ENCODE results near the gene FBXO44.
A peak's percentile ranks its signal among the peaks of the same experiment; 100 is the strongest.

FBXO44 gene

DNA sequence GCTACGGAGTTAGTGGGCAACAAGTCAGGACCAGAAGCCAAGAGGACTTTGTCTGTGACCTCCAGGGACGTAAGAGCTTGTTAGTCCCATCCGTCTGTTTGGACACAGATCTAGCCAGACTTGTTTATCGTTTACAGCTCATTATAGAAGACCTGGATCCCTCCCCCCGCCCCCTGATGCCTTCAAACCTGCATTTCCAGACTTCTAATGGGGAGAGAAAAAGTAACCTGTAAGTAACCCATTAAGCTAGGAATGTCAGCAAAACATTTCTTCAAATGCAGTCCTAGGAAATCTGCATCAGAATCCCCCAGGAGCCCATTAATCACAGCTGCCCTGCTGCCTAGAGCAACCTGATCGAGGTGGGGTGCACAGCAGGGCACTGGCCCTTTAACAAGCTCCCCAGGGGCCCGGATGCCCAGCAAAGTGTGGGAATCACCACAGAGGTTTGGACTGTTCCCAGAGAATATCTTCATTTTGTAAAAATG lies 27.7 kb downstream of the FBXO44 start:
- TF ChIP-seq Cebpa-rat (IDR thresholded peaks at IDR 0.05): no peak
- H3K4me1 ChIP-seq: peaks cover 28 to 91% (median 88%) of the 10 kb centered on the region in 10 experiments
- H3K4me3 ChIP-seq: peak overlapping the region in 7 of 10 experiments; percentile 81 to 98 (median 88); a peak in 12 of 20 replicates
- H3K4me2 ChIP-seq: peak overlapping the region; percentile 81 to 99 (median 93)
- peak overlapping the region in 9 of 11 experiments; percentile 81 to 94 (median 91); a peak in 17 of 22 replicates for H3K27ac ChIP-seq
- H3K27me3 ChIP-seq: no peaks in the 10 kb centered on the region
- peaks cover 0 to 28% (median 18%) of the 10 kb centered on the region in 11 experiments; a peak in 19 of 22 replicates for H3K36me3 ChIP-seq
- H4K20me1 ChIP-seq: peaks cover 0 to 50% (median 32%) of the 10 kb centered on the region in 11 experiments; a peak in 17 of 22 replicates
- H3K9ac ChIP-seq: peak overlapping the region; percentile 84 to 99 (median 89); a peak in 20 of 22 replicates
- no peaks in the 10 kb centered on the region for H3K9me3 ChIP-seq (replicated peaks in 1 of 11)

DNA sequence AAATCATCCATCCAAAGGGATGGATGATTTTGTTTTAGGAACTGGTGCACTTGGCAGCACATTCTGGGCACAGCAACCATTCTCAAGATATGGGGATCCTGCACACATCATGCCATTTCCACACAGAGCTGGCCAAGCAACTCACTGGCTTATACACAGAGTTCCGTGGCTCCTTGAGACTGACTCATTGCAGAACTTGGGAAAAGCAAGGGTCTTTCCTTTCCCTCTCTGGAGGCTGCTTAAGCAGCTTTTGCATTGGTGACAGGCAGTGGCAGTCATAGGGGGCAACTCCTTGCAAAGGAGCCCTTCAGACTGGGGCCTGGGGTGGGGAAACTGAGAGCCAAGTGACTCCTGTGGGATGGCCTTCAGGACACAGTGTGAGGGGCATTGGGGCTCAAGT lies 28.1 kb downstream of the FBXO44 start:
- Histone ChIP-seq H3K27me3 (no peaks in the 10 kb centered on the region), H3K9ac (peak overlapping the region in 9 of 11 experiments; percentile 1 to 99 (median 90); a peak in 15 of 22 replicates), H3K4me2 (peak overlapping the region; percentile 81 to 99 (median 93); a peak in 21 of 22 replicates), H3K36me3 (peaks cover 0 to 23% (median 14%) of the 10 kb centered on the region in 11 experiments; a peak in 12 of 22 replicates), H4K20me1 (peaks cover 0 to 46% (median 27%) of the 10 kb centered on the region in 11 experiments; a peak in 14 of 22 replicates), H3K4me3 (peak overlapping the region in 3 of 10 experiments; percentile 81 to 97 (median 84); a peak in 4 of 20 replicates), H3K27ac (peak overlapping the region in 6 of 11 experiments; percentile 81 to 94 (median 90); a peak in 14 of 22 replicates), H3K9me3 (replicated peaks in 1 of 11) (no peaks in the 10 kb centered on the region), H3K4me1 (peaks cover 28 to 91% (median 88%) of the 10 kb centered on the region in 10 experiments)
- no peak for TF ChIP-seq Cebpa-rat (IDR thresholded peaks at IDR 0.05)

DNA sequence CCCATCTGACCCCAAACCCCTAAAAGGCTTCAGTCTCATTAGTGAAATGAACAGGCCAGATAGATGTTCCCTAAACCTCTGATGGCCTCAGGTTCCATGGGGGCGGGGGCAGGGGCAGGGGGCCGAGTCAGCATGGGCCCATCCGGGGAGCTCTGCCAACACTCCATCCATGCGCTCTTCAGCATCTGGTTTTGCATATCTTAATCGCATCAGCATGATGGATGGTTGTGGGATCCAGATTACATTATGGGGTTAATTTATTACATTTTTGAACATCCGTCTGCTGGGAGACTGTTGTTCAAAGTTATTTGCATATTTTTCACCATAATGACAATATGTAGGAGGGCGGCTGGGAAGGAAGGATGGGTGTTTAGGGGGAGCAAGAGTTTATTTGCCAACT lies 29.4 kb downstream of the FBXO44 start:
- Histone ChIP-seq H3K27me3 (no peaks in the 10 kb centered on the region), H3K4me2 (peak overlapping the region; percentile 41 to 99 (median 93); a peak in 21 of 22 replicates), H3K4me3 (peak overlapping the region in 3 of 10 experiments; percentile 16 to 26 (median 25); a peak in 2 of 20 replicates), H3K9me3 (replicated peaks in 1 of 11) (no peaks in the 10 kb centered on the region), H4K20me1 (peaks cover 0 to 40% (median 18%) of the 10 kb centered on the region in 11 experiments; a peak in 11 of 22 replicates), H3K36me3 (peaks cover 0 to 13% (median 6%) of the 10 kb centered on the region in 11 experiments; a peak in 7 of 22 replicates), H3K4me1 (peaks cover 28 to 91% (median 88%) of the 10 kb centered on the region in 10 experiments), H3K27ac (peak overlapping the region in 7 of 11 experiments; percentile 0 to 93 (median 51); a peak in 9 of 22 replicates), H3K9ac (peak overlapping the region in 6 of 11 experiments; percentile 5 to 73 (median 64); a peak in 9 of 22 replicates)
- no peak for TF ChIP-seq Cebpa-rat (IDR thresholded peaks at IDR 0.05)

DNA sequence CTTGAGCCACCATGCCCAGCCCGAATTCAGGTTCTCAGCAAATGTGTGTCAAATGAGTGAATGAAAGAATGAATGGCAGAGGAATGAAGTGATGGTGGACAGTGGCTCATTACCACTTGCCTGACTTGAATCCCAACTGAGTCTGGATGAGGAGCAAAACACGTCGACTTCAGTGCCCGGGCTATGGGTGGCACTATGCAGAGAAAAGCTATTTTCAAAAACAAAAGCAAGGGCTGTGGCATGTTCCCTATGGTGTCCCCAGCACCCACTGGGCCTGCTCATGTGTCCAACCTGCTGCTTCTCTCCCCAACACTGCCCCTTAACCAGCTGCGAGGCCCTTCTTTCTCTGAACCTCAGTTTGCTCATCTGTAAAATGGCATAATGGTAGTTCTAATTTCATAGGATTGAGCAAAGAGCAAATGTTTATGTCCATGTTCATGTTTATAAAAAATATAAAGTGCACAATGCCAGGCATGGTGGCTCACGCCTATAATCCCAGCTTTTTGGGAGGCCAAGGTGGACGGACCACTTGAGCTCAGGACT lies 30.6 kb downstream of the FBXO44 start:
- H3K9me3 ChIP-seq (replicated peaks in 1 of 11): no peaks in the 10 kb centered on the region
- peaks cover 0 to 13% (median 0%) of the 10 kb centered on the region in 11 experiments; a peak in 5 of 22 replicates for H3K36me3 ChIP-seq
- H4K20me1 ChIP-seq: peaks cover 0 to 32% (median 10%) of the 10 kb centered on the region in 11 experiments; a peak in 11 of 22 replicates
- TF ChIP-seq Cebpa-rat (IDR thresholded peaks at IDR 0.05): no peak
- peak overlapping the region in 6 of 11 experiments; percentile 14 to 73 (median 64); a peak in 9 of 22 replicates for H3K9ac ChIP-seq
- peak overlapping the region in 9 of 11 experiments; percentile 62 to 98 (median 90); a peak in 18 of 22 replicates for H3K4me2 ChIP-seq
- H3K4me3 ChIP-seq: peak overlapping the region in 3 of 10 experiments; percentile 16 to 26 (median 25); a peak in 1 of 20 replicates
- peak overlapping the region in 6 of 11 experiments; percentile 7 to 69 (median 50); a peak in 7 of 22 replicates for H3K27ac ChIP-seq
- peaks cover 28 to 90% (median 89%) of the 10 kb centered on the region in 10 experiments for H3K4me1 ChIP-seq
- H3K27me3 ChIP-seq: no peaks in the 10 kb centered on the region

DNA sequence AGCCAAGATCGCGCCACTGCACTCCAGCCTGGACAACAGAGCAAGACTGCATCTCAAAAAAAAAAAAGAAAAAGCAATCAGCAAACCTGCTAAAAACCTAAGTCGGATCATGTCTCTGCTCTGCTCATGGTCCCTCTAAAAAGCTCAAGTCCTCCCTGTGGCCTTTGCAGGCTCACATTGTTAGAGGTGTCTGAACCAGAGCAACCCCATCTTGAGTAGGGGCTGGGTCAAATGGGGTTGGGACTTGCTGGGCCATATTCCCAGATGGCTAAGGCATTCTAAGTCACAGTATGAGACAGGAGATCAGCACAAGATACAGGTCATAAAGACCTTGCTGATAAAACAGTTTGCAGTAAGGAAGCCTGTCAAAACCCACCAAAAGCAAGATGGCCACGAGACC lies 33.8 kb downstream of the FBXO44 start:
- peak overlapping the region in 5 of 11 experiments; percentile 45 to 100 (median 100); a peak in 8 of 22 replicates for H3K9ac ChIP-seq
- no peak for TF ChIP-seq Cebpa-rat (IDR thresholded peaks at IDR 0.05)
- H3K9me3 ChIP-seq (replicated peaks in 1 of 11): no peaks in the 10 kb centered on the region
- peaks cover 0 to 21% (median 0%) of the 10 kb centered on the region in 11 experiments; a peak in 6 of 22 replicates for H3K27me3 ChIP-seq
- H3K36me3 ChIP-seq: peaks cover 0 to 13% (median 0%) of the 10 kb centered on the region in 11 experiments; a peak in 6 of 22 replicates
- H3K4me2 ChIP-seq: peak overlapping the region in 10 of 11 experiments; percentile 84 to 99 (median 92); a peak in 18 of 22 replicates
- H3K27ac ChIP-seq: peak overlapping the region in 7 of 11 experiments; percentile 1 to 100 (median 100); a peak in 12 of 22 replicates
- no peak overlapping the region for H3K4me3 ChIP-seq
- H4K20me1 ChIP-seq: peaks cover 0 to 42% (median 16%) of the 10 kb centered on the region in 11 experiments; a peak in 18 of 22 replicates
- H3K4me1 ChIP-seq: peaks cover 45 to 89% (median 79%) of the 10 kb centered on the region in 10 experiments

DNA sequence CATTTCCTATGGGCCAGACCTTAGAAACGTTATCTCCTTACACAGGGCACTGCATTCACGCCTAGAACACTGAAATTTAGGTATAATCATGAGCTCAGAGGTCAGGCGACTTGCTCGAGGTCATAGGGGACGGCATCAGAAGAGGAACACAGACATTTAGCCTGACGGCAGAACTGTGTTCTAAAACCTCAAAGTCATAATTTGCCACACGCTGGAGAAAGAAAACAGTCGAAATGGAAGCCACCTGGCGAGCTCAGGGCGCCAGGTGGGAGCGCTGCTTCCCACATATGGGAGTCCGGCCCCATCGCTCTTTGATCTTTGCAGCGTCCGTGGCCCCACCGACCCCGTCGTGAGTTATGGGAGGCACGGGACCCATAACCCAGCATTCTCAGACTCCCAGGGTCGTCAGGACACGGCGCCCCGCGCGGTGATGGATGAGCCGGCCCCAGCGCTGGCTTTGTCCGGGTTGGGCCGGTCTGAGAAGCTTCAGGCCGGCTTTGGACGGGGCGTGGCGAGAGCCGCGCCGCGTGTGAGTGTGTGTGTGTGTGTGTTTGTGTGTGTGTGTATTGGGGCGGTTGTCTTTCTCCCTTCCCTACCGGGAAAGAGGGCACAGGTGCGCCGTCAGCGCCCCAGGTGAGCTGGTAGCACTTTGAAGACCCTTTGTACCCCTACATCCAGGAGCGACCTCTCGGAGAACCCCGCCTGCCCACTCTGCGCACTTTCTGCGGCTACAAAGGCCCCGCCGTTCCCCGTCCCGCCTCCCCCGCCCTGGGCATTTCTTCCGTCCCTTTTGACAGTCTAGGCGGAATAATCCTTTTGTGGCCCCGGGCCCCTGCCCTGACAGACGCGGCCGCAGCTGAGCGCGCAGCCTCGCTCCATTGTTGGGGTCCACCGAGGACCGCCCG lies 36.0 kb downstream of the FBXO44 start:
- Histone ChIP-seq H3K9ac (peak overlapping the region; percentile 79 to 100 (median 99)), H4K20me1 (peaks cover 0 to 49% (median 29%) of the 10 kb centered on the region in 11 experiments; a peak in 18 of 22 replicates), H3K27me3 (peaks cover 0 to 21% (median 0%) of the 10 kb centered on the region in 11 experiments; a peak in 6 of 22 replicates), H3K36me3 (peaks cover 0 to 34% (median 15%) of the 10 kb centered on the region in 11 experiments; a peak in 12 of 22 replicates), H3K9me3 (replicated peaks in 1 of 11) (no peaks in the 10 kb centered on the region), H3K4me1 (peaks cover 44 to 89% (median 77%) of the 10 kb centered on the region in 10 experiments), H3K27ac (peak overlapping the region; percentile 27 to 100 (median 99); a peak in 21 of 22 replicates), H3K4me2 (peak overlapping the region; percentile 84 to 99 (median 92)), H3K4me3 (peak overlapping the region; percentile 66 to 99 (median 90))
- TF ChIP-seq Cebpa-rat (IDR thresholded peaks at IDR 0.05): no peak

DNA sequence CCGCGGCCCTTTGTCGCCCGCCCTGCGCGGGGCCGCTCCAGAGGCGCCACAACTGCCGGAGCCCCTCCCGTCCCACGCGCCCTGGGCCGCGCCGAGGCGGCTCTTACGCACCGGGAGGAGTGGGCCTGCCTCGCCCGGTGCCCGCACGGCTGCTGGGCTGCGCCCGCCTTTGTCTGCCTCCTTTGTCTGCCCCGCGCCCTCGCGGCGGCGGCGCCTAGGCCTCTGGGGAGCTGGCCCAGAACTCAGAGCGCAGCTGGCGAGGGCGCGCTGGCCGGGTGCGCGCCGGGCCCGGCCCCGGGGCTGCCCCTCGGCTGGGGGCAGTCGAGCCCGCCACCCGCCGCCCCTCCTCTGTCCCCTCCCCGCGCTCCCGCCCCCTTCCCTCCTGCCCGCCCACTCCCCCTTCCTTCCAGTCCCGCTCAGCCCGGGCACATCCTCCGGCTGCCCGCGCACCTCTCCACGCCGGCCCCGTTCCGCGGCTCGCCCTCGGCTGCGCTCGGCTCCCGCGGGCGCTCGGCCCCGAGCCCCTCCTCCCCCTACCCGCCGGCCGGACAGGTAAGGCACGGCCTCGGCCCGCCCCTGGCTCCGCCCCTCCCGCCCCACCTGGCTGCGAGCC lies 36.7 kb downstream of the FBXO44 start, which contains the start of gene DRAXIN:
TSS of gene DRAXIN (plus strand) at position 409 of the 613 bp plus-strand sequence. CDS start 14,549 bp downstream, outside the sequence.
- peak within 1 kb of the TSS; percentile 66 to 99 (median 90) for H3K4me3 ChIP-seq
- H3K4me2 ChIP-seq: peak within 1 kb of the TSS; percentile 88 to 99 (median 95)
- H4K20me1 ChIP-seq: peaks cover 0 to 50% (median 37%) of the 10 kb centered on the region in 11 experiments; a peak in 18 of 22 replicates
- H3K27ac ChIP-seq: peak within 1 kb of the TSS; percentile 27 to 100 (median 99); a peak in 21 of 22 replicates
- peak within 1 kb of the TSS; percentile 79 to 100 (median 99) for H3K9ac ChIP-seq
- peaks cover 0 to 37% (median 19%) of the 10 kb centered on the region in 11 experiments; a peak in 12 of 22 replicates for H3K36me3 ChIP-seq
- H3K27me3 ChIP-seq: peaks cover 0 to 21% (median 0%) of the 10 kb centered on the region in 11 experiments; a peak in 6 of 22 replicates
- no peak for TF ChIP-seq Cebpa-rat (IDR thresholded peaks at IDR 0.05)
- peaks cover 44 to 91% (median 75%) of the 10 kb centered on the region in 10 experiments for H3K4me1 ChIP-seq
- H3K9me3 ChIP-seq (replicated peaks in 1 of 11): no peaks in the 10 kb centered on the region

Data from BLaER1 treated with 17β-estradiol and CSF1 and Interleukin-3, amounts not matched to agents 10 nM and 100 nM (cell line).